CD14-positive monocyte (primary cell): Measurements from ENCODE around the gene BACH2. TPM values are rescaled to one million over a fixed set of nuclear protein-coding genes. Genes with fewer than 3 reads are reported as not detected.

Experiments
- DNase-seq, 3 donors: peaks; one replicate each; pipeline ENCODE4 v3.0.0-alpha.2; 2011 to 2022
- H2AFZ ChIP-seq: 2 replicates; pipeline ENCODE4 v1.6.0; 2012; ENCODE audit warnings: mild to moderate bottlenecking, low read depth, low read length, inconsistent platforms; ENCODE audit not compliant: insufficient read depth, poor library complexity, severe bottlenecking
- H3K27ac ChIP-seq, 2 donors: 1 replicate in 1 of 2; 2 replicates in 1 of 2; pipeline ENCODE4 v1.5.1; 2012 to 2013; ENCODE audit warnings: low read length in 2 of 2, control low read depth in 1 of 2, inconsistent platforms in 1 of 2, low read depth in 1 of 2, mild to moderate bottlenecking in 1 of 2
- H3K27me3 ChIP-seq, 2 donors: one replicate each; pipeline versions ENCODE4 v1.6.0 to v1.6.1; 2011 to 2013; ENCODE audit warnings: low read length in 2 of 2; ENCODE audit not compliant: control insufficient read depth in 2 of 2, insufficient read depth in 2 of 2
- H3K36me3 ChIP-seq, 2 donors: replicated peaks in 1 of 2; 1 replicate in 1 of 2; 2 replicates in 1 of 2; pipeline versions ENCODE4 v1.5.1 to v1.6.1; 2012 to 2013; ENCODE audit warnings: low read length in 2 of 2, control low read depth in 1 of 2, inconsistent platforms in 1 of 2, mild to moderate bottlenecking in 1 of 2; ENCODE audit not compliant: insufficient read depth in 2 of 2, control insufficient read depth in 1 of 2
- H3K4me1 ChIP-seq, 2 donors: 1 replicate in 1 of 2; 2 replicates in 1 of 2; pipeline versions ENCODE4 v1.5.1 to v1.6.1; 2012 to 2013; ENCODE audit warnings: low read length in 2 of 2, control low read depth in 1 of 2, inconsistent platforms in 1 of 2, mild to moderate bottlenecking in 1 of 2, moderate library complexity in 1 of 2; ENCODE audit not compliant: insufficient read depth in 2 of 2, control insufficient read depth in 1 of 2
- H3K4me2 ChIP-seq: replicated peaks from 2 replicates; pipeline ENCODE3; 2012; ENCODE audit warnings: low read length, moderate library complexity, mild to moderate bottlenecking; ENCODE audit not compliant: poor library complexity, severe bottlenecking; ENCODE audit errors: extremely low read depth
- H3K4me3 ChIP-seq, 3 experiments: fragments of 200-600 bp in 1 of 3; sonication (generic) in 1 of 3; replicated peaks in 1 of 3; 1 replicate in 2 of 3; 2 replicates in 1 of 3; pipeline ENCODE4 v1.5.1; 2011 to 2013; ENCODE audit warnings: low read length in 3 of 3, mild to moderate bottlenecking in 3 of 3, control low read depth in 2 of 3, low read depth in 2 of 3, inconsistent platforms in 1 of 3, moderate library complexity in 1 of 3
- H3K79me2 ChIP-seq: 2 replicates; pipeline ENCODE4 v1.6.0; 2012; ENCODE audit warnings: mild to moderate bottlenecking, control low read depth, inconsistent platforms, low read length, moderate library complexity; ENCODE audit not compliant: insufficient read depth
- H3K9ac ChIP-seq: 2 replicates; pipeline ENCODE4 v1.6.0; 2017; ENCODE audit warnings: low read length, mild to moderate bottlenecking; ENCODE audit not compliant: insufficient read depth, poor library complexity, severe bottlenecking
- H3K9me3 ChIP-seq, 2 donors: replicated peaks in 1 of 2; 1 replicate in 1 of 2; 2 replicates in 1 of 2; pipeline versions ENCODE4 v1.5.1 to v1.6.1; 2012 to 2013; ENCODE audit warnings: low read length in 2 of 2, control low read depth in 1 of 2; ENCODE audit not compliant: control insufficient read depth in 1 of 2, insufficient read depth in 1 of 2
- H4K20me1 ChIP-seq: 2 replicates; pipeline ENCODE4 v1.6.0; 2012; ENCODE audit warnings: mild to moderate bottlenecking, low read length, control low read depth, moderate library complexity; ENCODE audit not compliant: insufficient read depth
- H3K27ac Mint-ChIP-seq, 7 donors: one replicate each; pipeline ENCODE4 v1.8.0; 2020; ENCODE audit warnings: mild to moderate bottlenecking in 7 of 7, mixed read lengths in 7 of 7, moderate library complexity in 6 of 7, inconsistent platforms in 2 of 7
- H3K27me3 Mint-ChIP-seq, 3 donors: one replicate each; pipeline ENCODE4 v1.8.0; 2021 to 2022; ENCODE audit warnings: low read depth in 3 of 3, mild to moderate bottlenecking in 3 of 3, mixed read lengths in 3 of 3, moderate library complexity in 3 of 3, inconsistent platforms in 1 of 3
- H3K36me3 Mint-ChIP-seq, 2 donors: one replicate each; pipeline ENCODE4 v1.8.0; 2020; ENCODE audit warnings: mixed read lengths in 2 of 2, inconsistent platforms in 1 of 2, mild to moderate bottlenecking in 1 of 2
- H3K4me1 Mint-ChIP-seq: one replicate; pipeline ENCODE4 v1.8.0; 2020; ENCODE audit warnings: mild to moderate bottlenecking, mixed read lengths
- H3K4me3 Mint-ChIP-seq, 2 donors: one replicate each; pipeline ENCODE4 v1.8.0; 2020; ENCODE audit warnings: mild to moderate bottlenecking in 2 of 2, mixed read lengths in 2 of 2, moderate library complexity in 1 of 2
- H3K9me3 Mint-ChIP-seq, 7 donors: one replicate each; pipeline ENCODE4 v1.8.0; 2020 to 2022; ENCODE audit warnings: mixed read lengths in 7 of 7, mild to moderate bottlenecking in 6 of 7, moderate library complexity in 6 of 7, inconsistent platforms in 2 of 7
- CTCF ChIP-seq: fragments of 200-600 bp; IDR thresholded peaks from one replicate; pipeline ENCODE4 v1.8.0; 2022; ENCODE audit warnings: antibody characterized with exemption, mild to moderate bottlenecking
- WGBS: methylation state at CpG from one replicate; pipeline ENCODE4 v1.1.5; 2013; ENCODE audit warnings: missing lambda C conversion rate; ENCODE audit not compliant: insufficient coverage; 5-methylcytosine and 5-hydroxymethylcytosine counted together
- intact Hi-C, 2 donors: fragments of 100-400 bp; cut with micrococcal nuclease; formaldehyde crosslinking; loops; one replicate each; pipeline versions ENCODE4 v1.15.0 to v1.15.1; 2023
- polyA plus RNA-seq, 3 donors: library from polyadenylated mRNA; depleted of rRNA in 1 of 3; unstranded in 2 of 3; stranded (reverse) in 1 of 3; fragments of 300-500 nt in 2 of 3; fragments of >200 nt in 1 of 3; fragmentation: Illumina TruSeq in 2 of 3; gene quantifications; 1 replicate in 2 of 3; 2 replicates in 1 of 3; pipeline ENCODE4 v1.2.3, GENCODE V29; 2012 to 2021

The BACH2 gene
- polyA plus RNA-seq, 3 donors = 0.04 to 0.09 (median 0.05) TPM

DNA sequence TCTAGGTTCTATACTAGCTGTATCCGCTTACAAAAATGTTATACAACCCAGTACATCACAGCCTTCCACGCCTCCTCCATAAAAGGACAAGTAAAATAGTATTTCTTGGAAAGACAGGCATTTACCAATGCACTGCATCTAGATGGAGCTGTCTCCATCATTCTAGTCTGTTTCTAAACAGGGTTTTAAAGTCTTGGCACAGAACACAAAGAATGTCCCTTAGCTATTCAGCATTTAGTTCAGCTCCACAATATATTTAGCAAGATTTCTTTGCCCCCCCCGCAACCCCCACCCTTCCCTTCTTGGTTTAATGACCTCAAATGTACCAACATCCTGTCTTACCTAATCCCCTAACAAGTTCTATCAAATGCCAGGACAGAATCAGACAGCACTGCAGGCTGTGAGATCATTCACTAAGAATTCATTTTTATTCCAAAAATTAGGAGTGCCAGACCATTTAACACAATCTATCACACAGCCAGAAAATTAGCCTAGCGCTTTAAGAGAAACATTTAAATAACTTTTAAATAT, 198.6 kb downstream of the BACH2 start:
- intact Hi-C loops = loop anchor here in 1 of 2 donors (10.0 kb wide), 1 partner anchor 197 kb away; the partner anchor contains the start of gene BACH2
- peak overlapping the region; percentile 6 to 86 (median 68) for H3K27ac Mint-ChIP-seq

GRCh38 chr6:90097356-90097755, 199.3 kb downstream of the BACH2 start:
- WGBS = no CpG with 5 or more reads among the region's 7 CpGs
- H3K4me1 Mint-ChIP-seq = peaks cover 52% of the 10 kb centered on the region
- no peak overlapping the region for H3K4me2 ChIP-seq
- H3K4me3 ChIP-seq = peak overlapping the region in 1 of 3 experiments; percentile 7
- peak overlapping the region in 1 of 2 donors; percentile 51 for H3K4me3 Mint-ChIP-seq
- H3K27ac Mint-ChIP-seq = peak overlapping the region in 2 of 7 donors; percentile 76 to 77
- H3K4me1 ChIP-seq = peaks cover 34 to 43% of the 10 kb centered on the region in 2 donors
- H3K9me3 ChIP-seq = no peaks in the 10 kb centered on the region
- no peaks in the 10 kb centered on the region for H3K36me3 ChIP-seq
- no peak overlapping the region for H3K9ac ChIP-seq
- no peak for DNase-seq
- H2AFZ ChIP-seq = no peak overlapping the region
- no peak overlapping the region for H3K27ac ChIP-seq
- no peaks in the 10 kb centered on the region for H3K27me3 ChIP-seq
- TF ChIP-seq CTCF = no peak
- H3K9me3 Mint-ChIP-seq = peaks cover 0 to 2% (median 0%) of the 10 kb centered on the region in 7 donors
- no peaks in the 10 kb centered on the region for H4K20me1 ChIP-seq
- intact Hi-C loops = loop anchor here in 1 of 2 donors (10.0 kb wide), 1 partner anchor 197 kb away; the partner anchor contains the start of gene BACH2
- no peaks in the 10 kb centered on the region for H3K79me2 ChIP-seq
- no peaks in the 10 kb centered on the region for H3K36me3 Mint-ChIP-seq
- peaks cover 0 to 3% (median 0%) of the 10 kb centered on the region in 3 donors for H3K27me3 Mint-ChIP-seq

More for the DNA sequence above, 198.6 kb downstream of the BACH2 start:
- Mint-ChIP-seq H3K27me3 (peaks cover 0 to 3% (median 0%) of the 10 kb centered on the region in 3 donors), H3K4me1 (peaks cover 55% of the 10 kb centered on the region), H3K4me3 (peak overlapping the region in 1 of 2 donors; percentile 40), H3K9me3 (peaks cover 0 to 2% (median 0%) of the 10 kb centered on the region in 7 donors), H3K36me3 (no peaks in the 10 kb centered on the region)
- Histone ChIP-seq H3K4me3 (peak overlapping the region in 1 of 3 experiments; percentile 7), H3K27me3 (no peaks in the 10 kb centered on the region), H3K9me3 (no peaks in the 10 kb centered on the region), H3K79me2 (no peaks in the 10 kb centered on the region), H2AFZ (no peak overlapping the region), H3K4me1 (peaks cover 38 to 45% of the 10 kb centered on the region in 2 donors), H3K36me3 (no peaks in the 10 kb centered on the region), H3K9ac (no peak overlapping the region), H3K4me2 (peak overlapping the region; percentile 48), H3K27ac (no peak overlapping the region), H4K20me1 (no peaks in the 10 kb centered on the region)
- DNase-seq = peak; percentile 49 to 67 (median 67)
- TF ChIP-seq CTCF = no peak
- 0% methylated on average over 1 of the region's 4 CpGs for WGBS
